SU-DHL-6 (cell line): Measurements from ENCODE around the gene GPR107.

Experiments used
- CTCF ChIP-seq: fragments of 200-600 bp; sonication (generic); IDR thresholded peaks from one replicate; pipeline ENCODE4 v1.5.1; 2017; ENCODE audit warnings: antibody characterized with exemption, mild to moderate bottlenecking, low read length, moderate library complexity; ENCODE audit not compliant: insufficient read depth, poor library complexity, severe bottlenecking
- EZH2phosphoT487 ChIP-seq: fragments of 200-600 bp; sonication (generic), shearing (Covaris generic); conservative IDR thresholded peaks from 2 replicates; pipeline ENCODE4 v1.6.1; 2018; ENCODE audit warnings: mild to moderate bottlenecking, antibody characterized with exemption, low read length, moderate library complexity, mixed read lengths

- no peak for TF ChIP-seq CTCF
- TF ChIP-seq EZH2phosphoT487, result no peak
Observed at GRCh38 chr9:130167927-130168326, 114.2 kb downstream of the GPR107 start.
